22Rv1 (cell line): Measurements from ENCODE around the gene ENO1.
"Not testable (repeated sequence)": the region's sequence is repeated elsewhere in the genome, so short reads cannot be mapped to it uniquely, and the experiment has no call there.

Experiments used
- H3K27ac ChIP-seq: fragments of 450-650 bp; 2 replicates; pipeline ENCODE4 v1.5.1; 2017
- ZFX ChIP-seq: fragments of 450-650 bp; IDR thresholded peaks from 2 replicates; pipeline ENCODE4 v1.6.1; 2017; ENCODE audit warnings: antibody characterized with exemption, borderline replicate concordance
- TF ChIP-seq, protein P1 (sequence below): fragments of 450-650 bp; IDR thresholded peaks from 2 replicates; pipeline ENCODE4 v1.5.1; 2017; ENCODE audit warnings: mild to moderate bottlenecking

The ENO1 gene

DNA sequence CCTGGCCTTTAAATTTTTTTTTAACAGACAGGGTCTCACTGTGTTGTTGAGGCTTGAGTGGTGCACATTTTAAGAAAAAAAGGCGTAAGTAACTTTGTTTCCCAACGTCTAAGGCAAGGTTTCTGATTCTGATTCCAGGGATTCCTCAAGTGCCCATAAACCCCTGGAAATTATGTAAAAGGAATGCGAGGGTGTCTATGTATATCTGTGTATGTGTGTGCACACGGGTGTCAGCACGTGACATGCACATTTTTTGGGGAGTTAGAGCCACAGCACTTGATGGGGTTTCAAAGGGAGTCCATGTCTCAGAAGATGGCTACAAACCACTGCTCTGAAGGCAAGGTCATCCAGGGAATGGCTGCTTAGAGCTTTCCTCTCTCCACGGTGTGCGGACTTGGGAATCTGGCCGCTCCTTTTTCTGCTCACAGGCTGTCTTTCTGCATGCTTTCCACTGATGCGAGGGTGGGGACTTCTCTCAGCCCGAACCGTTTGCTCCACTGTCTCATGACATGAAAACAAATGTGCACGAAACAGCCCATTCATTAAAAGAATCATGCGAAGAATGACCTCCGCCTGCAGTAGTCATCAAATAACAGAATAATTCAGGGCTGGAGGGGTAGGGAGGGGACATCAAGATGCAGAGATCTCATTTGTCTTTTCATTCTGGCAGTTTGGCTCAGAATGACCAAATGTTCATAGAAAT, 42.4 kb downstream of the ENO1 start:
- H3K27ac ChIP-seq = no peak overlapping the region
- no peak for TF ChIP-seq ZFX
- TF ChIP-seq, protein P1, sequence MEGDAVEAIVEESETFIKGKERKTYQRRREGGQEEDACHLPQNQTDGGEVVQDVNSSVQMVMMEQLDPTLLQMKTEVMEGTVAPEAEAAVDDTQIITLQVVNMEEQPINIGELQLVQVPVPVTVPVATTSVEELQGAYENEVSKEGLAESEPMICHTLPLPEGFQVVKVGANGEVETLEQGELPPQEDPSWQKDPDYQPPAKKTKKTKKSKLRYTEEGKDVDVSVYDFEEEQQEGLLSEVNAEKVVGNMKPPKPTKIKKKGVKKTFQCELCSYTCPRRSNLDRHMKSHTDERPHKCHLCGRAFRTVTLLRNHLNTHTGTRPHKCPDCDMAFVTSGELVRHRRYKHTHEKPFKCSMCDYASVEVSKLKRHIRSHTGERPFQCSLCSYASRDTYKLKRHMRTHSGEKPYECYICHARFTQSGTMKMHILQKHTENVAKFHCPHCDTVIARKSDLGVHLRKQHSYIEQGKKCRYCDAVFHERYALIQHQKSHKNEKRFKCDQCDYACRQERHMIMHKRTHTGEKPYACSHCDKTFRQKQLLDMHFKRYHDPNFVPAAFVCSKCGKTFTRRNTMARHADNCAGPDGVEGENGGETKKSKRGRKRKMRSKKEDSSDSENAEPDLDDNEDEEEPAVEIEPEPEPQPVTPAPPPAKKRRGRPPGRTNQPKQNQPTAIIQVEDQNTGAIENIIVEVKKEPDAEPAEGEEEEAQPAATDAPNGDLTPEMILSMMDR = no peak

DNA sequence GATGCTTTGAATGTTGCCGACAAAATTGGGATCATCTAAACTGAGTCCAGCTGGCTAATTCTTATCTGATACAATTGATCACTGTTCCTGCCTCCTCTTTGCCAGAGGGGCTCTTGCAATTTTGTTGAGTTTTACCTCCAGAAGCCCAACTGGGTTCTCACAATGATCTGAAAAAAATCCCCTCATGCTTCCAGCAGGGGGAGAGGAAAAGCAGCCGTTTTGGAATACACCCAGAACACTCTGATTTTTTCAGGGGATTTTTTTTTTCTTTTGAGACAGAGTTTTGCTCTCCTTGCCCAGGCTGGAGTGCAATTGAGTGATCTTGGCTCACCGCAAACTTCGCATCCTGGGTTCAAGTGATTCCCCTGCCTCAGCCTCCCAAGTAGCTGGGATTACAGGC, 47.1 kb downstream of the ENO1 start:
- no peak overlapping the region for H3K27ac ChIP-seq
- TF ChIP-seq, protein P1 = 0 out of 2 replicates have a peak, but pooled peaks have one; percentile 6
- no peak for TF ChIP-seq ZFX

DNA sequence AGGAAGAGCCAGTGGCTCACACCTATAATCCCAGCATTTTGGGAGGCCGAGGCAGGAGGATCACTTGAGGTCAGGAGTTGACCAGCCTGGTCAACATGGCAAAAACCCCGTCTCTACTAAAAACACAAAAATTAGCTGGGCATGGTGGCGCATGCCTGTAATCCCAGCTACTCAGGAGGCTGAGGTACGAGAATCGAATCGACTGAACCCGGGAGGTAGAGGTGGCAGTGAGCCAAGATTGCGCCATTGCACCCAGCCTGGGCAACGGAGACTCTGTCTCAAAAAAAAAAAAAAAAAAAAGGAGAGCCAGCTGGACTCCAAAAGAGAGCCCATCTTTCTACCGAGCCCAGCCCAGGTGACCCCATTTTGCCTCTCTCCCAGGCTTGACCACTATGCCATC, 47.8 kb downstream of the ENO1 start:
- not testable (repeated sequence) for H3K27ac ChIP-seq

DNA sequence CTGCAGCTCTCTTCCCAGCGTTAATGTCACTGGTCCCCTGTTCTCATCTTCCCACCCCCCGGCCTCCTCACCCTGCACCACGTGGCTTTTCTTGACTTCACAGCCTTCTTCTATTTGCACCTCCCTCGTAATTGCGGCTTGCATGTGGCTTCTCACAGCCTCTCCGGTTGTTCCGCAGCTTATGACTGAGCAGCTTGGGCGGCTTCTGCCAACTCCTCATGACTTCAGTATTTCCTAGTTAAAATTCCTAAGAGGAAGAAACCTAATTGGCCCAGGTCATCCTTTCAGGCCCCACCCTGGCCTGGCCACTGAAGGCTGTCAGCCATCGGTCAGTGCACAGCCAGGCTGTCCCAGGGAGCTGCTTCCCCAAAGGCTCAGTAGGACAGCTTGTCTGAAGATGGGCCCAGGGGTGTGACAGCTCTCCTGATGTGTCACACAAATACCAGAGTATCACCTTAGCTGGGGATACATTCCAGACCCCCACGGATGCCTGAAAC, 52.5 kb downstream of the ENO1 start:
- TF ChIP-seq, protein P1 = no peak
- TF ChIP-seq ZFX = no peak
- H3K27ac ChIP-seq = no peak overlapping the region

DNA sequence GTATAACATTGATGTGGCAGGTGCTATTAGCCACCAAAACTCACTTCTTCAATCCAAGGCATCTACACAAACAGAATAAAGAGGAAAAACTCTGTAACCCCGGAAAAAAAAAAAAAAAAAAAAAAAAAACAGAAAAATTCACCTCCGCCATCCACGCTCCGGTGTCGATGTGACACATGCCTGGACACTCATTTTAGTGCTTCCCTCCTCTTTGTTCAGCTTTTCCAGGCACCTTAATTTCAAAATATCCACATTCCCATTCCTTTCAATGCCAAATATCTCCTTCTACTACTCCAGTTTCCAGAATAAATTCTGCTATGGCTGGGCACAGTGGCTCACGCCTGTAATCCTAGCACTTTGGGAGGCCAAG, 55.2 kb downstream of the ENO1 start:
- no peak overlapping the region for H3K27ac ChIP-seq
- no peak for TF ChIP-seq ZFX
- TF ChIP-seq, protein P1 = no peak

DNA sequence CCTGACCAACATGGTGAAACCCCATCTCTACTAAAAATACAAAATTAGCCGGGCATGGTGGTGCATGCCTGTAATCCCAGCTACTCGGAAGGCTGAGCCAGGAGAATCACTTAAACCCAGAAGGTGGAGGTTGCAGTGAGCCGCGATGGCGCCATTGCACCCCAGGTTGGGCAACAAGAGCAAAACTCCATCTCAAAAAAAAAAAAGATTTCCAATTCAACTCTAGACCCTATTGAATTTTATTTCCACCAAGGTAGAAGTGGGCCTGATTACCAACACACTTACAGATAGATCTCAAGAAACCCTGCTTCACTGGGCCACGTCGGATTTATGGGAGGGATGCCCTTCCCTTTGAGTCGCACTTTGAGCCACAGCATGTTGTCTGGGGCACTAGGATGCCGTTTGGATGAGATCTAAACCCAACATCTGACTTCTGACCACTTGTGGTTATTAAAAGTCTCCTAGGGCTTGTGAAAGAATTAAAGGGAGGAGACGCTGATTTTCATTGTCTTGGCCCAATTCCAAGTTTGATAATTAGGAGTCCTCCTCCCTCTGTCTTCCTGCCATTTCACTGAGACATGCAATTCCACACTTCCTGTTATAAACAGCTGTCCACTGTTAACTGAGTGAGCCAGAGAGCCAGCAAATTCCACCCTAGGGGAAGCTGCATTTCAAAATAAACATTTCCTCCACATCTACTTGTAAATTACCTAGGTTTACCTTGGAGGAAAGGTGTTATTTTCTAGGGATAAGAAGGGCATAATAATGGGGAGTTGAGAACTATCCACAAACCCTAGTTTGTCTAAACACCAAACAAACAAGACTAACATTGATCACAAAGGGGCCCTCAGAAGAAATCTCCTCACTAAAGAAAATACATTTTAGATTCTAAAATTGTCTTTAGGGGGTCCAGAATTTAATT, 55.9 kb downstream of the ENO1 start:
- TF ChIP-seq, protein P1 = no peak
- TF ChIP-seq ZFX = no peak
- H3K27ac ChIP-seq = 0 out of 2 replicates have a peak overlapping the region, but pooled peaks have one; percentile 25

DNA sequence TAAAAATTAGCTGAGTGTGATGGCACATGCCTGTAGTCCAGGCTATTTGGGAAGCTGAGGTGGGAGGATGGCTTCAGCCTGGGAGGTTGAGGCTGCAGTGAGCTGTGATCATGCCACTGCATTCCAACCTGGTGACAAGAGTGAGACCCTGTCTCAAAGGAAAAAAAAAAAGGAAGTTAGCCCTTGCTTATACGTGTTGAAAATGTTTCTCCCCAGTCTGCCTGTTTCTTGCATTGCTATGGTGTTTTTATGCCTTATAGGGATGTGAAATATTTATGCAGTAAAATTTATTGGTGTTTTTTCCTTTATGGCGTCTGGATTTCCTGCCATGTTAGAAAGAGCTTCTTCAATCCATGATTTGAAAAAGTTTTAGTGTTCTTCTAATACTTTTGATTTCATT, 57.4 kb downstream of the ENO1 start:
- no peak overlapping the region for H3K27ac ChIP-seq
- TF ChIP-seq ZFX = no peak
- TF ChIP-seq, protein P1 = no peak

DNA sequence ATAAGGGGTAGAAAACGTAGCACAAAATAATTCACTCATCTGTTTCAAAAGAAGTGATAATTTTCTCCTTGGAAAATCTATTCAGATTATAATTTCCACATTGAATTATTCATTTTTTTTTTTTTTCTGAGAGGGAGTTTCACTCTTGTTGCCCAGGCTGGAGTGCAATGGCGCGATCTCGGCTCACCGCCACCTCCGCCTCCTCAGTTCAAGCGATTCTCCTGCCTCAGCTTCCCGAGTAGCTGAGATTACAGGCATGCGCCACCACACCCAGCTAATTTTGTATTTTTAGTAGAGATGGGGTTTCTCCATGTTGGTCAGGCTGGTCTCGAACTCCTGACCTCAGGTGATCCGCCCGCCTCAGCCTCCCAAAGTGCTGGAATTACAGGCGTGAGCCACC, 59.7 kb downstream of the ENO1 start:
- H3K27ac ChIP-seq = peak overlapping the region; percentile 93
